ENCODE data around the gene VENTX.

- TF ChIP-seq EZH2 (IDR thresholded peaks at IDR 0.05; ENCODE audit: insufficient read depth, poor library complexity, severe bottlenecking) (no peak), EZH2phosphoT487 (IDR thresholded peaks at IDR 0.05; ENCODE audit: insufficient read depth, low read depth) (no peak)
Observed at GRCh38 chr10:133270773-133271297, 33.2 kb downstream of the VENTX start.

All from GM23248 (cell line).